DMS53 (cell line): ENCODE measurements around the gene MRPL16.
"Not testable (repeated sequence)": the region's sequence is repeated elsewhere in the genome, so short reads cannot be mapped to it uniquely, and the experiment has no call there.

Source experiments
- DNase-seq: peaks from one replicate; lab custom pipeline; 2025; lab: John Stamatoyannopoulos, UW

Gene MRPL16

GRCh38 chr11:59810911-59811259 lies 307 bp upstream of the MRPL16 start:
- no peak for DNase-seq

- DNase-seq = no peak
These were observed 3.4 kb downstream of the MRPL16 start for GRCh38 chr11:59807047-59807610.

GRCh38 chr11:59804061-59804460 lies 6.5 kb downstream of the MRPL16 start:
- no peak for DNase-seq

DNA sequence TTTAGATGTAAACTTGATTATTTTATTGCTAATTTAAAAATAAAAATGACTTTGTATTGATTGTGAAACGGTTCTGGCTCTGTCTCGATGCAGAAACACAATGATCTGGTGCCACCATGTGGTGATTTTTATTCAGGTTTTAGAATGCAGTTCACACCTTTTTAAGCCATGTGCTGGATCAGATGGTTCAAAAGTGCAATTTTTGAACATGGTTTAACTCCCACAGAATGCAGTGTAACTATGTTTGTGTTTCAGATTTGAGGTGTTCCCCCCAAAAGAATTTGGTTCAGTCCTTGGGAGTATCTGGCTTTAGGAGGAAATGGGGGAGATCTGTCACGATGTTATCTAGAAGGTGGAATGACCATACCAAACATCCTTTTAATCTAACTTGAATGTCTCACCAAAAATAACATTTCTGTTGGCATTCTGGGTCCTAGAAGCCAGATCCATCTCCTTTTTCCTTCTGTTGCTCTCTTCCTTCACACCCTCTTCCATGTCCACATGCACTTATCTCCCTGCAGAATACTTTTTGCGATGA lies 7.9 kb downstream of the MRPL16 start:
- DNase-seq = peak; percentile 50

DNA sequence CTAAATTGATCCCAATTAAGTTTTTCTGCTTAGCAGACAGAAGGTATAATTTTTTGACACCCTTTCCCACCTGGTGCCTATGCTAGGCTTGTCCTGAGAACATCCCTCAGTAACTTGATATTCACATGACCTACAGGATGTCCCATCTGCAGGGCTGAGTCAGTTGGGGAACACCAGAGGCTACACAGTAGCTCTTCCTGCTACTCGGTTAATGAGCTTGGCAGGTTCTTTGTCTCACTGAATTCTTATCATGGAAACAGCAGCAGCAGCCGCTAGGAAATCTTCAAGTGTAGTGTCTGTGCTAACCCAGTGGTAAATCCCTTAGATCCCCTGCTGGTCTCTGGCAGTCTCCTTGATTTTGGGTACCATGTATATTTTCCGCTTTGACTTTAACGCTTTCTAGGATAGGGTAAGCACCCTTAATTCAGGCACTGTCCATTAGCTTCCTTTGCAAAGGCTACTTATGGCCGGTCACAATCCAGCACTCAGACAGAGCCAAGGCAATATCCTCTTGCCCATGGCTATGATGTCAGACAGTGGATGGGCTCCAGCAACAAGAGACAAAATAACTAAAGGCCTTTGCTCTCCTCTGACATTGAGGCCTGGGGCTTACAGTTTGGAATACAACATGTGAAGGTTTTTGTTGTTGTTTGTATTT lies 8.5 kb downstream of the MRPL16 start:
- peak; percentile 45 for DNase-seq

GRCh38 chr11:59801160-59801706 lies 9.3 kb downstream of the MRPL16 start:
- peak; percentile 7 for DNase-seq

DNA sequence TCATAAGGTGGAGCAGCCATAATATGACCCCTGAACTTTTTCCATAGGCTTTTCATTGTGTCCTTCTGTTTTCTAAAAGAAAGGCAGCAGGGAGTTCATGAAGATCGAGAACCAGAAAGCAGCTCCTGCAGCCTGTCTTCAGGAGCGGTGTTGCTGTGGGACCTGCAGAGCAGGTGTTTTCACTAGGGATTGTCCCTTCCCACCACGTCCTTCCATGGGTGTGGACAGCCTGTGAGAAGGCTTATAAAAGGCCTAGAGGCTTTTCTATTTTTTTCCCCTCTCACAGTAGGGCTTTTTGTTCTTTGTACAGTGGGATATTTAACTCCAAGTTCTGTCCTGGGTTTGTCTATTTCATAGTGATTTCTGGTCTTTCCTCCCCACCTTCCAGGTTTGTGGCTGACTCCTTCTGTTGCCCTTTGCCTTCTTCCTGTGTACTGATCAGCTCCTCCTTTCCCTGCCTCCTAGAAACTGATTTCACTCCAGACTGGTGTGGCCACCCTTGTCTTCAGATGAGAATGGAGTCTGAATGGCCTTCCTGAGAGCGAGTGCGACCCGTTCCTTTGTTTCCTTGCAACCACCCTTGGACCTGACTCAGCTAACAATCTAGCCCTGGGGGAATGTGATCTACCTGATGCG lies 10.1 kb downstream of the MRPL16 start:
- DNase-seq = no peak

DNA sequence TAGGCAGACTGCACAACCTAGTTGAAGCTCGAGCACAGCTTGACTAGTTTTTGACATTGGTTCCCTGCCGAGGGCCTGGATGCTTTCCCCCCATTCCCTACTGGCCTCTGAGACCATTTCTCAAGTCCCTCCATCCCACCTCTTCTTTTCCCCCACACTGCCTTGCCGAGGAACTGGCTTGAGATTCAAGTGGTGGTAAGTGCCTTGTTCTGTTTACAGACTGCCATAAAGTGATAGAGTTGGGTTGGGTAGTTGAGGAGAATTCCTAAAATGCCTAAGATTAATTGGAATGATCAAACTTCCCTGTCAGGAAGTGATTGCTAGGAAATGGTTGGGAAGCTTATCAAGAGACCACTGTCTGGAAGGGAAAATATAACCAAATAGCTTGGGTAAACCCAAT lies 16.2 kb downstream of the MRPL16 start:
- DNase-seq = no peak

DNA sequence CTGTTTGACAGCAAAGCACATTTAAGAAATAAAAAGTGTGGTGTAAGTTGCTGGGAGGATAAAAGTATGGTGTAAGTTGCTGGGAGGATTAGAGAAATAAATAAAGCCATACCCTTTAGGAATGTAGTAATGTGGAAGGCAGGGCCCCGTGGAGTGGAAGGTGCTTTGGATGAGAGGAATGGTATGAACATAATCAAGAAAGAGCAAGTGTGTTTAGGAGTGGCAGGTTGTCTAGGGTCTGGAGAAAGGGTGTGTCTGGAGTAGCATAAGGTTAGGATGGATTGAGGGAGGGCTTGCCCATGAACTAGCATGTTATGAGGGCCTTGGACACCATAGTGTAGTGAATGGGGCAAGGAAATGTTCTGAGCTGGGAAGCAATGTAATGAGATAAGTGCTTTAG lies 18.1 kb downstream of the MRPL16 start:
- DNase-seq = no peak

- no peak for DNase-seq
These were observed 18.9 kb downstream of the MRPL16 start for GRCh38 chr11:59791639-59792038.

DNA sequence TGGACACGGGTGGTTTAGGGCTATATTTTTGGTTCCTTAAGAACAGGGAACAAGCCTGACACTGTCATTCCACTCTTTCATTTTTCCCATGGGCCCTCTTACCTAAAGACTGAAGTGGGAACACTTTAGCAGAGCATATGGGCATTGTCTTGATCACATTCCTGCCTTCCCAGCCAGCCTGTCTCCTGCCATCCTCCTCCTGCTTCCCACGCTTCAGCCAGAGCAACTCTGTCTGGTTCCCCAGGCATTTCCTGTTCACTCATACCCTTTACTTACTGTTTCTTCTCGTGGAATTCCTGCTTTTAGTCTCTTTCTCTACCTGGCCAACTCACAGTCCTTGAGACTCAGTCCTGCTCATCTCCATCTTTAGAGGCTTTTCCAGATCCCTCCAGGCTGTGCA lies 22.8 kb downstream of the MRPL16 start:
- DNase-seq = no peak

DNA sequence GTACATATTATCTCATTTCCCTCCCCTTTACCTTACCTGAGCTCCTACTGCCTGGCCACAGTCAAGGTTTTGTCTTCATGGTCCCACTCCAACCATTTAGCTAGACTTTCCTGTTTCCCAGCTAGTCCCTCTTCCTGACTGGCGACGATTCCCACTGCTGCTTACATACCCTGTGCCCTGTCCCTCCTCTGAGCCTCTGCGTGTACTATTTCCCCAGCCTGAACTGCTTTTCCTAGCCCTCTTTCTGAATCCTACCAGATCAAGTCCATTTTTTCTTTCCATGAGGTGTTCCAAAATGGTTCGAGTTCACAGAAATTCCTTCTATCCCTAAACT lies 23.4 kb downstream of the MRPL16 start:
- no peak for DNase-seq

GRCh38 chr11:59785818-59786217 lies 24.8 kb downstream of the MRPL16 start:
- no peak for DNase-seq

GRCh38 chr11:59784441-59784840 lies 26.1 kb downstream of the MRPL16 start:
- DNase-seq = not testable (repeated sequence)

GRCh38 chr11:59783632-59784090 lies 26.9 kb downstream of the MRPL16 start:
- DNase-seq = no peak

DNA sequence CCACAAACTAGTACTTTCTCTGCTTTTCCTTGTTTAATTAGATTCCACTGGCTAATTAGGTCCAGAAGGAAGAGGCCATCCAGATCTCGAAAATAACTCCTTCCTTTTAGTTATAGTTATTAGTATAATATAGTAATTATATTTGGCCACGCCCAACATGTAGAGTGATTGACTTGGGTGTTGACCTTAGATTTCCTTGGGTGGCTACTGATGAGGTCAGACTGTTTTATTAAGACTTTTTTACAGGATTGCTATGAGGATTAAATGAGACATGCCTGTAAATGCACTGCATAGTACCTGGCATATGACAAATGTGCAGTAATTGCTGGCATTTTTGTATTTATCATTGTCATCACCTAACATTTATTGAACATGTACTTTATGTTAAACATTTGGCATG lies 28.5 kb downstream of the MRPL16 start:
- DNase-seq = no peak

GRCh38 chr11:59779487-59779886 lies 31.1 kb downstream of the MRPL16 start:
- no peak for DNase-seq

DNA sequence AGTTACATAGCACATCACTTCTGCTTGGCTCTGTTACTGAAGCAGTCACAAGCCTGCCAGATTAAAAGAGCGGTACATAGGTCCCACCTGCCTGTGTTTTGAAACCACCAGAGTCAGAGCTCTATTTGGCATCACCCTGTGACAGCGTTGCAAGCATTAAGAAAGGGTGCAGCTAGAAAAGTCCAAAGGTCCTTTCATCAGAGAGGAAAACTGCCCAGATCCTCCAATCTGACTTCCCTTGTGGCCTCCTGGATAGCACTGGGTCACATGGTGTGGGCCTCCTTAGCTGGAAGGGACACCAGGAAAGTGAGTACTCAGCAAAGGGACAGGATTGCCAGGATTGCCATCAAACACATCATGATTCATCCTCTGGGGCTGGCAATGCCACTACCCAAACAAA lies 32.5 kb downstream of the MRPL16 start:
- peak; percentile 15 for DNase-seq

GRCh38 chr11:59777104-59777503 lies 33.5 kb downstream of the MRPL16 start:
- no peak for DNase-seq

DNA sequence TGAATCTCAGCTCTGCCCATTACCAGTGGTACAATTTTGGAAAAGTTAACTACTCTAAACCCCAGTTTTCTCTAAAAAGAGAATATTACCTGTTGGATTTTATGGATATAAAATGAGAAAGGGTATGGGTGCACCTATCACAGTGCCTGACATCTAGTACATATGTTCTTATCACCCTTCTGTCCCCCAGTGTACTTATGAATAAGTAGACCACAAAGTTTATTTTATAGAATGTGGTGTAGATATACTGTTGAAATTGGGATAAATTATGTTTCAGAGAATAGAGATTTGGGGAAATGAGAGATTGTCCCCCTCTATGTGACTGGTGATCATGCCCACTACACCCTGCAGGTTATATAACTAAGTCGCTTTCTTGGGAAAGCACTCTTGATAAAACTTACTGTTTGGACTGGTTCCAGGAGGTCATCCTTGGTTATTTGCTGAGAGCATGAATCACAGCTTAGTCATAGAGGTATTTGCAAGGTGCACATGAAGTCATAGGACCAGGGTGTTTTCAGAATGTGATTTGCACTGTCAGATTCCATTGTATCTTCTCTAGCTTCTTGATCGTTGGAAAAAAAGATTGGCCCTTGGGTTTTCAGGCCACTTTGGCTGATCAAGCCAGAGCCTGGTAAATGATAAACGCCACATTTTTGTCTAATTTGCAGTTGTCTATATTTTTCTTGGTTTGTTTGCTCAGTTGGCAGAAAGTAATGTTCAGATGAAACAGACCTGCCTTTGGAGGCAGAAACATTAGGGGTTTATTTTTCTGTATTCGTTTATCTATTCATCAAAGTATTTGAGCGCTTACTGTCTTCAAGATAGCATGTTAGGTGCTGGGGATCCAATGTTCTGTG lies 34.1 kb downstream of the MRPL16 start:
- peak; percentile 78 for DNase-seq

GRCh38 chr11:59773083-59773440 lies 37.5 kb downstream of the MRPL16 start:
- DNase-seq = no peak

GRCh38 chr11:59771605-59772004 lies 39.0 kb downstream of the MRPL16 start:
- DNase-seq = no peak
